Endothelial cell (in vitro differentiated cells): ENCODE results near the gene TMEM132D. TPM values are rescaled to one million over a fixed set of nuclear protein-coding genes. Genes with fewer than 3 reads are reported as not detected.

Experiments
- DNase-seq: peaks from one replicate; pipeline ENCODE4 v3.0.0; 2021; ENCODE audit warnings: low spot score
- H3K27ac Mint-ChIP-seq: one replicate; pipeline ENCODE4 v1.8.0; 2021; ENCODE audit warnings: mixed read lengths, inconsistent platforms; ENCODE audit not compliant: unreplicated experiment
- H3K27me3 Mint-ChIP-seq: one replicate; pipeline ENCODE4 v1.8.0; 2021; ENCODE audit warnings: mild to moderate bottlenecking, moderate library complexity, mixed read lengths, inconsistent platforms; ENCODE audit not compliant: unreplicated experiment
- H3K36me3 Mint-ChIP-seq: one replicate; pipeline ENCODE4 v1.8.0; 2021; ENCODE audit warnings: mild to moderate bottlenecking, low read depth, mixed read lengths, inconsistent platforms; ENCODE audit not compliant: unreplicated experiment
- H3K4me1 Mint-ChIP-seq: one replicate; pipeline ENCODE4 v1.8.0; 2021; ENCODE audit warnings: mild to moderate bottlenecking, mixed read lengths, inconsistent platforms; ENCODE audit not compliant: unreplicated experiment
- H3K4me3 Mint-ChIP-seq: one replicate; pipeline ENCODE4 v1.8.0; 2021; ENCODE audit warnings: mild to moderate bottlenecking, mixed read lengths, inconsistent platforms; ENCODE audit not compliant: unreplicated experiment
- H3K9me3 Mint-ChIP-seq: one replicate; pipeline ENCODE4 v1.8.0; 2021; ENCODE audit warnings: mixed read lengths, inconsistent platforms; ENCODE audit not compliant: unreplicated experiment
- CTCF ChIP-seq: fragments of 200-600 bp; sonication (generic); IDR thresholded peaks from one replicate; pipeline ENCODE4 v1.5.0; 2021; ENCODE audit warnings: antibody characterized with exemption; ENCODE audit not compliant: unreplicated experiment
- total RNA-seq: library from RNA; stranded (reverse); fragmentation: NEBNext Ultra II Directional; extraction: Animal tissue kit (Norgen Biotek cat#: 25700); gene quantifications from one replicate; pipeline ENCODE4 v1.2.1, GENCODE V29; 2021; ENCODE audit not compliant: unreplicated experiment

The TMEM132D gene
- total RNA-seq, 1 donor from 2014 or later = not detected

- H3K9me3 Mint-ChIP-seq = peaks cover 48% of the 10 kb centered on the region
- TF ChIP-seq CTCF = no peak
- no peak overlapping the region for H3K4me3 Mint-ChIP-seq
- H3K27me3 Mint-ChIP-seq = peaks cover 2% of the 10 kb centered on the region
- peaks cover 14% of the 10 kb centered on the region for H3K36me3 Mint-ChIP-seq
- DNase-seq = no peak
- no peaks in the 10 kb centered on the region for H3K4me1 Mint-ChIP-seq
- H3K27ac Mint-ChIP-seq = no peak overlapping the region
Measured at GRCh38 chr12:129459886-129460285, 443.9 kb downstream of the TMEM132D start.

- Mint-ChIP-seq H3K36me3 (peaks cover 14% of the 10 kb centered on the region), H3K9me3 (peaks cover 47% of the 10 kb centered on the region), H3K4me3 (no peak overlapping the region), H3K27ac (no peak overlapping the region), H3K27me3 (peaks cover 4% of the 10 kb centered on the region), H3K4me1 (no peaks in the 10 kb centered on the region)
- no peak for TF ChIP-seq CTCF
- no peak for DNase-seq
Measured at GRCh38 chr12:129446696-129447095, 457.1 kb downstream of the TMEM132D start.

- DNase-seq = no peak
- H3K27me3 Mint-ChIP-seq = peaks cover 5% of the 10 kb centered on the region
- H3K4me1 Mint-ChIP-seq = no peaks in the 10 kb centered on the region
- no peak for TF ChIP-seq CTCF
- no peak overlapping the region for H3K27ac Mint-ChIP-seq
- H3K36me3 Mint-ChIP-seq = peaks cover 5% of the 10 kb centered on the region
- H3K4me3 Mint-ChIP-seq = no peak overlapping the region
- peaks cover 51% of the 10 kb centered on the region for H3K9me3 Mint-ChIP-seq
Measured at GRCh38 chr12:129440278-129440677, 463.5 kb downstream of the TMEM132D start.

- no peak for DNase-seq
- Mint-ChIP-seq H3K9me3 (peaks cover 29% of the 10 kb centered on the region), H3K27me3 (peaks cover 2% of the 10 kb centered on the region), H3K27ac (no peak overlapping the region), H3K4me1 (no peaks in the 10 kb centered on the region), H3K36me3 (peaks cover 11% of the 10 kb centered on the region), H3K4me3 (no peak overlapping the region)
- TF ChIP-seq CTCF = no peak
Measured at GRCh38 chr12:129434790-129435189, 469.0 kb downstream of the TMEM132D start.

GRCh38 chr12:129428240-129428936 is 475.4 kb downstream of the TMEM132D start:
- Mint-ChIP-seq H3K36me3 (peaks cover 11% of the 10 kb centered on the region), H3K4me3 (no peak overlapping the region), H3K4me1 (no peaks in the 10 kb centered on the region), H3K27me3 (peaks cover 4% of the 10 kb centered on the region), H3K27ac (no peak overlapping the region), H3K9me3 (peaks cover 20% of the 10 kb centered on the region)
- TF ChIP-seq CTCF = no peak
- no peak for DNase-seq
